ENCODE results near the gene ELOVL6.

DNA sequence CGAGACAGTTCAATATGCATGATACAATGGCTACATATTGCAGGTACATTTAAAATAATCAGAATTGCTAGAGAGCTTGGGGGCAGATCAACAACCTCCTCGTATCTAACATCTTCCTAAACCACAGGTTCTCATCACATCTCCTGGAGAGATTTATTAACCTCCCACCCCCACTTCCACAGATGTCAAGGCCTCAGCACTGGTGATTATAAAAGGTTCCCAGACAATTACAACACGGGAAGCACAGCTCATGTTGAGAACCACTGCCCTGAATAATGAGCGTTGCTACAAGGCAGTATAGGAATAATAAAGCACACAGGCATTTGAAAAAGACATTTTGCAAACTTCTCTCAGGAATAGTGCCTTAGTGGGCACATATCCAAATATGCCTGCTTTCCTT lies 42.8 kb downstream of the ELOVL6 start:
- TF ChIP-seq POLR2A (IDR thresholded peaks at IDR 0.05; ENCODE audit: extremely low read depth, insufficient read length) = no peak
- TF ChIP-seq, protein P1, sequence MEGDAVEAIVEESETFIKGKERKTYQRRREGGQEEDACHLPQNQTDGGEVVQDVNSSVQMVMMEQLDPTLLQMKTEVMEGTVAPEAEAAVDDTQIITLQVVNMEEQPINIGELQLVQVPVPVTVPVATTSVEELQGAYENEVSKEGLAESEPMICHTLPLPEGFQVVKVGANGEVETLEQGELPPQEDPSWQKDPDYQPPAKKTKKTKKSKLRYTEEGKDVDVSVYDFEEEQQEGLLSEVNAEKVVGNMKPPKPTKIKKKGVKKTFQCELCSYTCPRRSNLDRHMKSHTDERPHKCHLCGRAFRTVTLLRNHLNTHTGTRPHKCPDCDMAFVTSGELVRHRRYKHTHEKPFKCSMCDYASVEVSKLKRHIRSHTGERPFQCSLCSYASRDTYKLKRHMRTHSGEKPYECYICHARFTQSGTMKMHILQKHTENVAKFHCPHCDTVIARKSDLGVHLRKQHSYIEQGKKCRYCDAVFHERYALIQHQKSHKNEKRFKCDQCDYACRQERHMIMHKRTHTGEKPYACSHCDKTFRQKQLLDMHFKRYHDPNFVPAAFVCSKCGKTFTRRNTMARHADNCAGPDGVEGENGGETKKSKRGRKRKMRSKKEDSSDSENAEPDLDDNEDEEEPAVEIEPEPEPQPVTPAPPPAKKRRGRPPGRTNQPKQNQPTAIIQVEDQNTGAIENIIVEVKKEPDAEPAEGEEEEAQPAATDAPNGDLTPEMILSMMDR (IDR thresholded peaks at IDR 0.05; ENCODE audit: low read depth, low read length) = no peak

Measured in NB4 (cell line).